GM18907 (cell line): Measurements from ENCODE around the gene NT5DC1.

Source experiments
- ATAC-seq: cut with Tn5 transposase; IDR thresholded peaks from one replicate; pipeline ENCODE4 v1.9.1; 2021; ENCODE audit warnings: mild to moderate bottlenecking, moderate library complexity; ENCODE audit not compliant: unreplicated experiment

Gene NT5DC1

DNA sequence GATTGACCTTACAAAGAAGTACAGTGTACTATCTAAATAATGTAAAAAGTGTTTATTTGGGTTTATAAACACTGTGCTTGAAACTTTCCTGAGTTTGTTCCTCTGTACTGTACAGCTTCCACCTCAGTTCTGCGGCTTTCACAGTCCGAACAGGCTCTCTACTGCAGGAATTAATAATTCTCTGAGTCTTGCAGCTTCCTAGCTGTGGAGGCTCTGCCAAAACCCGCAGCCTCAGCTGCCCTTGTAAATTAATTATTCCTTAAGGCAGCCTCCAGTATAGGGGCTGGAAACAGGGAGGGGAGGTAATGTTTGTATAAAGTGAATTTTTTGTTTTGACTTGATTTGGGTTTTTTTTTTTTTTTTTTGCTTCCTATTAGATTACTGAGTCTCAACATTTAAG lies 134.0 kb downstream of the NT5DC1 start:
- ATAC-seq, result no peak

- no peak for ATAC-seq
Measured at GRCh38 chr6:116238083-116238482, 137.4 kb downstream of the NT5DC1 start.

DNA sequence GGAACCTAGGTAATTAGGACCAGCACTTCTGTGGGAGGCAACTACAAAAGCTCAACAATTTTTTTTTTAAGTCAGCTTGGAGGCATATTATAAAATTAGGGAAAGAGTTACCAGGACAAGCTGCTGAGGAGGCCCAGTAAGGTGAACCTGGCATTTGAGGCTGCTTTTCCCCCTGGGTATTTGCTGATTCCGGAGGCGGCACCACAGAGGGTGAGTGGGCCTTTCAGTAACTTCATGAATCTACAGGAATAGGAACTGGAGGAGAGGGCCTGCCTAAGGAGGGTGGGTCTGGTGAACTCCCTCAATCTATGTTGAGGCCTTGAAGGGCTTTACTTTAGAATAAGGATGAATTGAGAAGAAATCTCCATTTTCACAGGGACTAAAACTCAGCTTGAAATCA lies 138.6 kb downstream of the NT5DC1 start:
- no peak for ATAC-seq

- ATAC-seq, result no peak
Measured at GRCh38 chr6:116239856-116240255, 139.2 kb downstream of the NT5DC1 start.

- no peak for ATAC-seq
Measured at GRCh38 chr6:116244284-116244683, 143.6 kb downstream of the NT5DC1 start.

DNA sequence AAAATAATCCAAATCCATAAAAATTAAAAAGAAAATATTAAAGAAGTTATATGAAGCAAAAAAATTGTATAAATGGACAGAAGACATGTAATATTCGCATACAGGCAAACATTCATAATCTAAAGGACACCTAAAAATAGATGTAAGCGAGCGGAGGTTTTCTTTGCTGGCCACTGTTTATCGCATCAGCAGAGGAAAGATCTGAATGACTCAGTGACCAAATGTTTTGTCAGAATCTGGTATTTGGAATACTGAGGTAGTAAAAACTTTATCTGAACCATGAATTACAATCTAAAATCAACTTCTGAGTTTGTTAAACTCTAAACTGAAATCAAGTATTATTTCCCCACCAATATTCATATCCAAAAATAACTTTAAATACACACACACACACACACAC lies 145.4 kb downstream of the NT5DC1 start:
- ATAC-seq, result no peak

DNA sequence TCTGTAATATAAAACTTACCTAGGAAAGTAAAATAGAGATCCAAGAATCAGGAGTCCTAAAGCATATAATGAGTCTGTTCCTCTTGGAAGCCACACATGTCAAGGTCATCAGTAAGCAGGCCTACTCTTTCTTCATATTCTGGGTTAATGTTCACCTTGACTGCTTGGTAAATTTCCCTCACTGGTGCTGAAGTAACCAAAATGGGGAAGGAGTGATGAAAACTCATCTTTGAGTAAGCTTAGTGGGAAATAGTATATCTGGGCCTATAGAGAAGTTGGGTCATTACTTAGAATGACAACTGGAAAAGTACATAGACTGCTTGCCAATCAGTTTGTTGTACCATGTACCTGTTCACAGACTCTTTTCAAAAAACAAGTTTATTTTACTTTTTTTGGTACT lies 146.6 kb downstream of the NT5DC1 start:
- no peak for ATAC-seq

DNA sequence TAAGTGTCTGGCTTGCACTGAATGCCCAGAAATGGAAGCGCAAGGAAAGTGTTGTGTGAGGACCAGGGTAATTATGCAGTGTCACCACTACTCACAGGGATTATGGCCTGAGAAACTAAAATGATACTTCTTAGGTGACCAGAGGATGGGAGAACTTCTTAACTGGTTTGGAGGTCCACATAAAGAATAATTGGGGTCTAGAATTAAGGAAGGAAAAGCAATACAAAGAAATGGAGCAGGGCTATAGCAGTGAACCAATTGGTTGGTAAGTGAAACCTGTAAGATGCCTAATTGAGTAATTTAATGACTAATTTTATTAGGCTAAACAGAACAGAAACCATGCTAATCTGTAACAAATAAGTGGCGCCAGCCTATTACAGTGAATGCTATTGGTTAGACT lies 147.9 kb downstream of the NT5DC1 start:
- no peak for ATAC-seq

GRCh38 chr6:116251568-116252384 lies 151.1 kb downstream of the NT5DC1 start:
- no peak for ATAC-seq

DNA sequence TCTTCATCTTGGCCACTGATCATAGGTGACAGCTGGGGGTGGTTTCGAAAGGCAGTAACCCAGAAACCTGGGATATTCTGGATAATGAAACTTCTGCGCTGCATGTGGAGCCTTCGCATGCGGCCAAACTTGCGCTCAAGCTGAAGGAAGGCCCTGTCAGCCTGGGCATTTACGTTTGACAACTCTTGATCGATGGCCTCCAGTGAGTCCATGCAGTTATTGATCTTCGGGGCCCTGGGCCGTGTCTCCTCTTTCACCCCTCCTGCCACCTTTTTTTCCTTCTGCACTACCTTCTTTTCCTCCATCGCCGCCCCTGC lies 152.5 kb downstream of the NT5DC1 start:
- ATAC-seq, result no peak

GRCh38 chr6:116253505-116254296 lies 153.0 kb downstream of the NT5DC1 start, which contains the start of gene TSPYL4:
TSPYL4 (minus strand) TSS chr6:116254075; CDS start chr6:116254008, 67 bp downstream.
- peak; percentile 100 for ATAC-seq

- no peak for ATAC-seq
Measured at GRCh38 chr6:116254297-116255056, 153.8 kb downstream of the NT5DC1 start.

DNA sequence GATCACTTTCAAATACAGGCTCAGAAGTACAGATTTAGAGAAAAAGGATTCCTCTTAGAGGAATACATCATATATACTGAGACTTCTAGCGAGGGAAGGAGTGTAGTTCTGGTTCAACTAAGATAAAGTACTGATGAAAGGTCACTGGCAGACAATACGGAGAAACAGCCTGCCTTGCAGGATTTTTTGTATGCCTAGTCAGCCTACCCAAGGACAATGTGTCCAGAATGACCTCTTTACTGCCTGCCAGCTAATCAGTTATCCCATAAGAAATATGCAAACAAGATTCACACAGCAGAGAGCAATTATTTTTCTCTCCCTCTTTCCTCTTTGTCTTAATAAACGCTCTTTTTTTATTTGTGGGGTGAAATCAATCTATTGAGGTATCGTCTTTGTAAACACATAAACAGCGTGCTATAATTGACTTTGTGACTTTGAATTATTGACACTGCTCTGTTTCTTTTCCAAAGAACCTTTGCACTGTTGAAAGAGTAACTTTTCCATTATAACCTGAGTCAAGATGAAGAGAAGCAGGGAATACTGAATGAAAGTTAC lies 154.7 kb downstream of the NT5DC1 start:
- ATAC-seq, result no peak

DNA sequence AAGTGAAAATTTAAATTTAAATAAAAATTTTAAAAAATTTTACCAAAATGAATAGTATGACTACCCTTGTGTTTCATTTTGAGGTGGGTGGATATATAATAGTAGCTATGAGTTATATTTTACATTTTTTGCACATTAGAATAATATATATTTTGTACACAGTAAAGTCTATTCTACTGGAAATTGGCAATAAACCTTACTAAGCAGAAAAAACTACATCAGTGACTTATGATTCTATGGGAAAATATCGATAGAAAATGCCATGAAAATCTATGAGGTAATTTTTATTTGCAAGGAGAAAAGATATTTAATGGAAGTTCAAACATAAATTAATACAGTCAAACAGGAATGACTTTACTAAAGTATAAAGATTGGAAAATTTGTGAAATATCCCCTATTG lies 156.0 kb downstream of the NT5DC1 start:
- no peak for ATAC-seq

- no peak for ATAC-seq
Measured at GRCh38 chr6:116258520-116258919, 157.9 kb downstream of the NT5DC1 start.

DNA sequence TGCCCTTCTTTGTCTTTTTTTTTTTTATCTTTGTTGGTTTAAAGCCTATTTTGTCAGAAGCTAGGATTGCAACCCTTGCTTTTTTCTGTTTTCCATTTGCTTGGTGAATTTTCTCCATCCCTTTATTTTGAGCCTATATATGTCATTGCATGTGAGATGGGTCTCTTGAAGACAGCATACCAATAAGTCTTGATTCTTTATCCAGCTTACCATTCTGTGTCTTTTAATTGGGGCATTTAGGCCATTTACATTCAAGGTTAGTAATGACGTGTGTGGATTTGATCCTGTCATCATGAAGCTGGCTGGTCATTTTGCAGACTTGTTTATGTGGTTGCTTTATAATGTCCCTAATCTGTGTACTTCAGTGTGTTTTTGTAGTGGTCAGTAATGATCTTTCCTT lies 162.7 kb downstream of the NT5DC1 start:
- no peak for ATAC-seq

GRCh38 chr6:116265041-116265829 lies 164.6 kb downstream of the NT5DC1 start:
- no peak for ATAC-seq

- ATAC-seq, result no peak
Measured at GRCh38 chr6:116266803-116267202, 166.2 kb downstream of the NT5DC1 start.

DNA sequence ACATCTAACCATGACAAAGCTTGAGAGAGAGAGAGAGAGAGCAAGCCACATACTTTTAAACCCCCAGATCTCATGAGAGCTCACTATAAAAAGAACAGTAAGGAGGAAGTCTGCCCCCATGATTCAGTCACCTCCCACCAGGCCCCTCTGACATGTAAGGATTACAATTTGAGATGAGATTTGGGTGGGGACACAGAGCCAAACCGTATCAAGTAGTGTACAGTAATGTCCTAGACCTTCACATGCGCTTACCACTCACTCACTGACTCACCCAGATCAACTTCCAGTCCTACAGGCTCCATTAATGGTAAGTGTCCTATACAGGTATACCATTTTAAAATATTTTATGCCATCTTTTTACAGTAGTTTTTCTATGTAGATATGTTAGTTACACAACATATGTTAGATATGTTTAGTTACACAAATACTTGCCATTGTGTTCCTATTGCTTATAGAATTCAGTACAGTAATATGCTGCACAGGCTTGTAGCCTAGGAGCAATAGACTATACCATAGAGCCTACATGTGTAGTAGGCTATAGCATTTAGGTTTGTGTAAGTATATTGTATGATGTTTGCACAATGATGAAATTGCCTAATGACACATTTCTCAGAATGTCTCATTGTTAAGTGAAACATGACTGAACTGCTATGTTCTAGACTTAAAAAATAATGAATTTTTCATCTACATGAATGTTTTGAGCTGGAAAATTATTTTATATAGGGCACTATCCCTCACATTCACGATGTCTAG lies 167.4 kb downstream of the NT5DC1 start:
- ATAC-seq, result peak; percentile 10
